Inferior parietal cortex (tissue), 1 donor: Measurements from ENCODE around the gene JMJD7.
"Not testable (repeated sequence)": the region's sequence is repeated elsewhere in the genome, so short reads cannot be mapped to it uniquely, and the experiment has no call there.

Experiments
- DNase-seq: peaks from one replicate; pipeline ENCODE4 v3.0.0-alpha.2; 2016; ENCODE audit errors: extremely low spot score

JMJD7 gene

DNA sequence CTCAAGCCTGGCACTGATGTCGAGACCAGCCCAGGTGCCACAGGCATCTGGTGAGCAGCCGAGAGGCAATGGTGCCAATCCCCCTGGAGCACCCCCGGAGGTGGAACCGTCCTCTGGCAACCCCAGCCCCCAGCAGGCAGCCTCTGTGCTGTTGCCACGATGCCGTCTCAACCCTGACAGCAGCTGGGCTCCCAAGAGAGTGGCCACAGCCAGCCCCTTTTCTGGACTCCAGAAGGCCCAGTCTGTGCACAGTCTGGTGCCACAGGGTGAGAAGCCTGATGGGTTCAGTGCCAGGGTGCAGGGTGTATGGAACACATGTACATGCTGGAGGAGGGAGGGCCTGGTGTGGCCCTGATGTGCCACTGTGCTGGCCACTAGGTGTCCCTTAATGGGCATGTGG, 4.9 kb upstream of the JMJD7 start:
- DNase-seq, result no peak

DNA sequence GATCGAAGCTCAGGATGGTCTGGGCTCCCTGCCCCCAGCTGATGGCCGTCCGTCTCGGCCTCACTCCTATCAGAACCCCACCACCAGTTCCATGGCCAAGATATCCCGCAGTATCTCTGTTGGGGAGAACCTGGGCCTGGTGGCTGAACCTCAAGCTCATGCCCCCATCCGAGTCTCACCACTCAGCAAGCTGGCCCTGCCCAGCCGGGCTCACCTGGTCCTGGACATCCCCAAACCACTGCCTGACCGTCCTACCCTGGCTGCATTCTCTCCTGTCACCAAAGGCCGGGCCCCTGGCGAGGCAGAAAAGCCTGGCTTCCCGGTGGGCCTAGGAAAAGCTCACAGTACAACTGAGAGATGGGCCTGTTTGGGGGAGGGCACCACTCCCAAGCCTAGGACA, 4.4 kb upstream of the JMJD7 start:
- DNase-seq, result no peak

DNA sequence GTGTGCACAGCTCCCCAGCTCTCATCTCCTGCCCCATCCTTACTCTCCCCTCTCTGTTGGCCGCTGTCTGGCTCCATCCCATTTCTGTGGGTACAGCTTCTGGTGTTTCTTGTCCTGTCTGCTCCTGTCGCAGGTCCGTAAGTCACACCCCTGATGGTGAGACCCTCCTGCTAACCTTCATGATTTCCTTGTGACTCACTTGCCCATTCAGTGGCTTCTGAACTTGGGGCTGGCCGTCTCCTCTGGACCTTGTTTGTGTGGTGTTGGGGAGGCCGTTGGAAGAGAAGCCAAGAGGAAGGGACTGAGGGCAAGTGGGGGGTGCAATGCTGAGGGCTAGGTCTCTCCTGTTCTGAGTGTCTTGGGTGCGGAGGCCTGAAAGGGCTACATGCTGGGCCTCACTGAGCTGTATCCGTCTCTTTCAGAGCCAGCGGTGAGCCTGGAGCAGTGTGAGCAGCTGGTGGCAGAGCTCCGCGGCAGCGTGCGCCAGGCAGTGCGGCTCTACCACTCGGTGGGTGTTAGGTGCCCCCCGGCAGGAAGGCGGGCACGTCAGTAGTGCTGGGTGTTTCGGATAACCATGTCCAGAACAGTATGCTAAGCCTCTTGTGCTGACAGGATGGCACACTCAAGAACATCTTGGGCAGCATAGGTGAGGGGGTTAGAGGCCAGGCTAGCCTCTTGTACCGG, 3.7 kb upstream of the JMJD7 start:
- DNase-seq, result no peak

DNA sequence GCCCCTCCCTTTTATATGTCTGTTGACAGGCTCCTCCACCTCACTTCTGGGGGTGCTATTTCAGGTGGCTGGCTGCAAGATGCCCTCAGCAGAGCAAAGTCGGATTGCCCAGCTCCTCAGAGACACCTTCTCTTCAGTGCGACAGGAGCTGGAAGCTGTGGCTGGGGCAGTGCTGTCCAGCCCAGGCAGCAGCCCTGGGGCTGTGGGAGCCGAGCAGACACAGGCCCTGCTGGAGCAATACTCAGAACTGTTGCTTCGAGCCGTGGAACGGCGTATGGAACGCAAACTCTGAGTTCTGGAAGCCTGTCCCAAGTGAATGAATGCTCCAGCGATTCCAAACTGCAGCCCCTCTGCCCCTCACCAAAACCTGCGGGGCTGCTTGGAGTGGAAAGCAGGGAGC, 2.7 kb upstream of the JMJD7 start:
- no peak for DNase-seq

GRCh38 chr15:41825572-41826535, 2.0 kb upstream of the JMJD7 start:
- DNase-seq, result no peak

DNA sequence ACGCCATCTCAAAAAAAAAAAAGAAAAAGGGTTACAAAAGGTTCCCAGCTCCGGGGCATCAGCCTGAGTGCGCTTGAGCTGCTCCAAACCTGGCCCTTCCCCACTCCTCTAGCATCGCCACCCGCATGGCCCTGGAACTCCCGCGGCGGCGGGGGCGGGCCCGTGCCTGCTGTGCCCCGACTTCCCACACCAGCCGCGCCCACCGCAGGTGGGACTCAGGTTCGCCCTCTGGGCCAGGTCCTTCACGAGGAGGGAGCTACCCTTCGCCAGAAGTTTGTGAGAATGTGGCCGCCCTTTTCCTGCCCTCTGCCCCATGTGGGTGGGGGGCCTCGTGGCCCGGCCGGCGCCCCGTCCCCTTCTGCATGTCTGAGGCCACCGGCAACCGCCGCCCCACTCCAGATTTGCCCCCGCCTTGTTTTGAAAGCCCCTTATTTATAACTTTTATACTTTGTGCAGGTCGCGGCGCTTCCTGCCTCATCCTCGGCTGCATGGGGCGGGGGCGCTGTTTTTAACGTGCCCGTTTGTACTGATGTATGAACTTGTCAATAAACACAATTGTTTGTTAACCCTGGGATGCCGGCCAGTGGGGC, 507 bp upstream of the JMJD7 start:
- DNase-seq, result no peak

DNA sequence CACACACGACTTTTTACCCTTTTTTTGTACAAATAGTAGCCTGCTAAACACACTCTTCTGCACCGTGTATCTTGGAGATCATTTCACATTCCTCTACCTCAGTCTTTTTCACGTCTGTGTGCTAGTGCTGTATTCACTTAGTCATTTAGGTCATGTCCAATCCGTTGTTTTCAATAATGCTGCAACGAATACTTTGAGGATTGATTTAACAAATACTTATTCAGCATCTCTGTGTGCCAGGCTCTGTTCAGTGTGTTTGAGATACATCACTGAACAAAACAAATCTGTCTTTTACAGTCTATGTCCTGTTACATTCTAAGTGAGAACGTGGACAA, 882 bp downstream of the JMJD7 start:
- peak; percentile 53 for DNase-seq

- no peak for DNase-seq
These were observed 2.2 kb downstream of the JMJD7 start for GRCh38 chr15:41829959-41830646.

- DNase-seq, result not testable (repeated sequence)
These were observed 3.4 kb downstream of the JMJD7 start for GRCh38 chr15:41831291-41831690.

DNA sequence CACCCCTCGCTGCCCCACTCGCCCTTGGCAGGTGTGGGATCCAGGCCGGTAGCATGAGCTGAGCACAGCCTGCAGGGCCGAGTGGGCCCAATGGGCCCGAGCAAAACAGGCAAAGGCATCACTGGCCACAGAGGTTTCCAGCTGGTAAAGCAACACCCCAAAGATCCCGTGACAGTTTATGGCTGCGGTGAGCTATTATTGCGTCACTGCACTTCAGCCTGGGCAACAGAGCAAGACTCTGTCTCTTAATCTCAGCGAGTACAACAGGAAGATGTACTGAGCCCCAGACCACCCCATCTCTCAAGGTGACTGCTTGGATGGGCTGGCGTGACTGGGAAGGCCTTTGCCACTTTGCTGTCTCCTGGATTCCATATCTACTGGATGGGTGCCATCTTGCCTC, 4.3 kb downstream of the JMJD7 start:
- DNase-seq, result no peak

DNA sequence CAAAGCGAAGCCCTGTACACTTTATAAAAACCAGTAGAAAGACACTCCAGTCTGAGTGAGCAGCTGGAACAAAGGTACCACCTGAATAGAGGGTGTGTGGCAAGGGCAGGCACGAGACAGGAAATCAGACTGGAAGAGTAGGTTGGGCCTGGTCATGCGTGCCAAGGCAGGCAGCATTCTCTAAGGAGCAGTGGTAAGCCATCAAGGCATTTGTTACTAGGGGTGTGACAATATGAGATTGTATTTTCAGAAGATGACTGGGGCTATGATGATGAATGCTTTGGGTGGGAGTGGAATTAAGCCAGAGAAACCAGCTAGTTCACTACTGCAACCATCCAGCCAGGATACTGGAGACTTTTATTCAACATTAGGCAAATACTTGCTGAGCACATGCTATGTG, 5.0 kb downstream of the JMJD7 start:
- DNase-seq, result no peak

DNA sequence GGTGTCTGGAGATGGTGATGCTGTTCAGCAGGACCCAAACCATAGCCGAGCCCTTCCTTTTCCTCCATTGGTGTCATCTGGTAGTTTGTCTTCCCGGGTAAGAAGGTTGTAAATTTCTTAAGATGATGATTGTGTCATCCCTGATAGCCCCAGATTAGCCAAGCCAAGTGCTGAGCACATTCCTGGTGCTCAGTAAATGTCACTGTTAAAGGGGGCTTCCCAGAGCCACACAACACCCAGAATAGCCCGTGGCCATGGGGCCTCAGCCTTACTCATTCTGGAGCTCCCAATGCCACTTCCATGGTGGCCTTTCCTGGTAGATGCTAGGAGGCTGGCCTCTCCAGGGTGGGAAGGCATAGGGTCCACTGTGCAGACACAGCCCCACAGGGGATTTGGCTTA, 6.2 kb downstream of the JMJD7 start:
- no peak for DNase-seq

- DNase-seq, result no peak
These were observed 8.2 kb downstream of the JMJD7 start for GRCh38 chr15:41836073-41836472.

GRCh38 chr15:41836713-41837454, 9.0 kb downstream of the JMJD7 start:
- DNase-seq, result no peak

DNA sequence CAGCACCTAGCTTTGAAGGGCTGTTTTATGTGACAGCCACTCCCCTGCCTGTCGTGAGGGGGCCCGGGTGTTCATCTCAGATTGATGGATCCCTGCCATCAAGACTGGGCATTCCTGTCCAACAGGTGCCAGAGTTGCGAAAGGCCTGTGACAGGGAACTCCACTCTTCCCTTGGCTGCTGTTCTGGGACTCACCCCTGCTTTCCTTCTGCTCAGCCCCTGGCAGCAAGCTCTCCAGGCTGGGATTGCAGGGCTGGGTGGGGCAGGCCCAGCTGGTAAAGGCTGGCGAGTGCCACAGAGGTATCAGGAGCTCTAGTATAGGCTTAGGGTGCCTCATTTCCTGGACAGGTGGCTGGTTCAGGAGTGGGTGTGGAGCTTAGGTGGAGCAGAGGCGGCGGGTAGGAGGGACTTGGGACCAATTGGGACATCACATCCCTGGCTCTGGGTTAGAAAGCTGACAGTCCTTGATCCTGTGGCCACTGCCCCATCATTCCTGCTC, 10.6 kb downstream of the JMJD7 start, which contains the start of gene PLA2G4B:
Gene PLA2G4B (plus strand): TSS at position 448 of the 498 bp plus-strand sequence. CDS start 67 bp downstream, outside the sequence.
- no peak for DNase-seq

DNA sequence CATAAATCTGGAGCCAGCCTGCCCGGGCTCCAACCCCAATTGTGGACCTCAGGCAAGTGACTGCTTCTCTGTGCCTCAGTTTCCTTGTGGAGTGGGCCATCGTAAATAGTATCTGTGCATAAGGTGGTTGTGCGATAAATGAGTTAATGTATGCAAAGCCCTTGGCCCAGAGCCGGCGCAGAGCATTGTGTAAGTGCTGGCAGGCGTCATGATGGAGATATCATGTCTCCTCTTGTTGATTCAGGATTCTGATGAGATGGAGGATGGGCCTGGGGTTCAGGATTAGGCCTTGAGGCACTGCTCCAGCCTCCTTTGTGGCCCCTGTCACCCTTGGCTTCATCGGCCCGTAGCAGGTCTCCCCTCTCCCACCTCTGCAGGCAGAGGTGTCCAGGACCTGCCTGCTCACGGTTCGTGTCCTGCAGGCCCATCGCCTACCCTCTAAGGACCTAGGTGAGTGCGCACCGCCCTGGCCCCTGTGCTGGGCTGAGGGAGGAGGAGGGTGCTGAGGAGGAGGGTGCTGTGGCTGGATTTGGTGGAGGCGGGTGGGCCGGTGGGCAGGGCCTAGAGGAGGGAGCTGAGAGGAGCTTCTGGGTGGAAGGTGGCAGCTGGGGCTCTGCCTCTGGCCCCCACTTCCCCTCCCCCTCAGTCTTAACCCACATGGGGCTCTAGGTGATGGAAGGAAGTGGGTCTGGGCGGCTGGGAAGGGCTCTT, 12.0 kb downstream of the JMJD7 start:
- DNase-seq, result no peak

DNA sequence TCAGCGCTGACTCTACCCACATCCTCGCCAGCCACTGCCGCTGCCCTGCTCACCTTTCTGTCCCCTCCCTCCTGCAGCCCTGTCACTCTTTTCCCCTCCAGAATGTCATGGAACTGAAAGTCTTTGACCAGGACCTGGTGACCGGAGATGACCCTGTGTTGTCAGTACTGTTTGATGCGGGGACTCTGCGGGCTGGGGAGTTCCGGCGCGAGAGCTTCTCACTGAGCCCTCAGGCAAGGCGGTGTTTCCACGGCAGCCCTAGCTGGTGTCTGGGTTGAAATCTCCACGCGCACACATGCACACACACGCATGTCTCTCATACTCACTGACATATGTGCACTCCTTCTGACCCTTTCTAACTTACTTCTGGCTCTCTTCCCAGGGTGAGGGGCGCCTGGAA, 12.8 kb downstream of the JMJD7 start:
- no peak for DNase-seq

DNA sequence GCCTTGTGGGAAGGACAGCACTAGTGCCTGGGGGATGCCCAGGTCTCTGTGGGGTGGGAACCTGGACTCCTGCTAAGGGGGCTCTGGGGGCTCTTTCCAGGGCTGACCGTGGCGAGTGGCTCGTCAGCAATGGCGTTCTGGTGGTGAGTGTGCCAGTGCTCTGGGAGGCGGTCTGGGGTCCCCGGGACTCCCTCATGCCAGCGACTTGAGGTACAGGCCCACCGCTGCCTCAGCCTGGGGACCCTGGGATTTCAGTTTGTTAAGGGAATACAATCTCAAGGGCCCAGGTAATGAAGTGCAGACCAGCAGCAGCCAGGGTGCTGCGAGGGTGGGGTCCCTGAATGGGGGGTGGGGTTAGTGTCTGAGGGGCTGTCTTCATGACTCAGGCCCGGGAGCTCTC, 13.2 kb downstream of the JMJD7 start:
- no peak for DNase-seq

- DNase-seq, result no peak
These were observed 14.3 kb downstream of the JMJD7 start for GRCh38 chr15:41842229-41842628.

GRCh38 chr15:41843571-41843970, 15.7 kb downstream of the JMJD7 start:
- DNase-seq, result no peak

DNA sequence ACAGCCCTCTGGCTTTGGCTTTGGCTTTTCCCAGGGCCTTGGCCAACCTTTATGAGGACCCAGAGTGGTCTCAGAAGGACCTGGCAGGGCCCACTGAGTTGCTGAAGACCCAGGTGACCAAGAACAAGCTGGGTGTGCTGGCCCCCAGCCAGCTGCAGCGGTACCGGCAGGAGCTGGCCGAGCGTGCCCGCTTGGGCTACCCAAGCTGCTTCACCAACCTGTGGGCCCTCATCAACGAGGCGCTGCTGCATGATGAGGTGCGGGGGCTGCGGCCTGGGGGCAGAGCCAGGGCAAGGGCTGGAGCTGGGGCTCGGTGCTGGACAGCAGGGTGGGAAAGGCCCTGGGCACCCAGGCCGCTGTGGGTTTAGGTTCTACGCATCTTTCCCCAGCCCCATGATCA, 16.9 kb downstream of the JMJD7 start:
- no peak for DNase-seq
